ENCODE measurements around the gene SERPIND1.
A peak's percentile ranks its signal among the peaks of the same experiment; 100 is the strongest.

SERPIND1 gene

DNA sequence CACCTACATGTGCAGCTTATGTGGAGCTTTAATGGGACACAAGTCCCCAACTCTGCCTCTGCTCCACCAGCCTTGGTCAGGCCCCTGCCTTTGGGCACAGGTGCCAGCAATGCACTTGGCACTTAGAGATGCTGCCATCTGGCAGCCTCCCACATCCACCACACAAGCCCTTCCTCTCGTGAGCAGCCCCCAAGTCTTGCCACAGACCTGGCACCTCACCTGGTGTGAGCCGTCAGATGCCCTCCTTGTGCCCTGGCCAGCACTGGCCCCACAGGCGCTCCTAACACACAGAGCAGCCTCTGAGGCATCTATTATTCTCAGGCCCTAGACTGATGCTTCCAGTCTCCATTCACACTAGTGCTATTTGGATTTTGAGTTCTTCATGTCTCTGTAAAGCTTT, 24.5 kb upstream of the SERPIND1 start:
- Histone ChIP-seq H3K4me1 (ENCODE audit: low read depth, poor library complexity, severe bottlenecking) (peaks cover 77% of the 10 kb centered on the region), H3K4me2 (peak overlapping the region; percentile 70), H4K20me1 (ENCODE audit: insufficient read depth) (no peaks in the 10 kb centered on the region), H3K36me3 (ENCODE audit: insufficient read depth) (no peaks in the 10 kb centered on the region), H3K9ac (peak overlapping the region; percentile 23; the same call in 1 of the 2 replicates), H3K4me3 (IDR thresholded peaks at IDR 0.05; ENCODE audit: insufficient read depth, low read depth, low read length) (no peak overlapping the region), H3K79me2 (ENCODE audit: insufficient read depth, low read depth) (no peaks in the 10 kb centered on the region), H3K27me3 (ENCODE audit: insufficient read depth, low read depth) (no peaks in the 10 kb centered on the region), H3K27ac (peak overlapping the region; percentile 53), H2AFZ (ENCODE audit: low read depth) (no peak overlapping the region)
- TF ChIP-seq, protein P1, sequence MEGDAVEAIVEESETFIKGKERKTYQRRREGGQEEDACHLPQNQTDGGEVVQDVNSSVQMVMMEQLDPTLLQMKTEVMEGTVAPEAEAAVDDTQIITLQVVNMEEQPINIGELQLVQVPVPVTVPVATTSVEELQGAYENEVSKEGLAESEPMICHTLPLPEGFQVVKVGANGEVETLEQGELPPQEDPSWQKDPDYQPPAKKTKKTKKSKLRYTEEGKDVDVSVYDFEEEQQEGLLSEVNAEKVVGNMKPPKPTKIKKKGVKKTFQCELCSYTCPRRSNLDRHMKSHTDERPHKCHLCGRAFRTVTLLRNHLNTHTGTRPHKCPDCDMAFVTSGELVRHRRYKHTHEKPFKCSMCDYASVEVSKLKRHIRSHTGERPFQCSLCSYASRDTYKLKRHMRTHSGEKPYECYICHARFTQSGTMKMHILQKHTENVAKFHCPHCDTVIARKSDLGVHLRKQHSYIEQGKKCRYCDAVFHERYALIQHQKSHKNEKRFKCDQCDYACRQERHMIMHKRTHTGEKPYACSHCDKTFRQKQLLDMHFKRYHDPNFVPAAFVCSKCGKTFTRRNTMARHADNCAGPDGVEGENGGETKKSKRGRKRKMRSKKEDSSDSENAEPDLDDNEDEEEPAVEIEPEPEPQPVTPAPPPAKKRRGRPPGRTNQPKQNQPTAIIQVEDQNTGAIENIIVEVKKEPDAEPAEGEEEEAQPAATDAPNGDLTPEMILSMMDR (conservative IDR thresholded peaks at IDR 0.05; ENCODE audit: low read depth, low read length) = no peak

DNA sequence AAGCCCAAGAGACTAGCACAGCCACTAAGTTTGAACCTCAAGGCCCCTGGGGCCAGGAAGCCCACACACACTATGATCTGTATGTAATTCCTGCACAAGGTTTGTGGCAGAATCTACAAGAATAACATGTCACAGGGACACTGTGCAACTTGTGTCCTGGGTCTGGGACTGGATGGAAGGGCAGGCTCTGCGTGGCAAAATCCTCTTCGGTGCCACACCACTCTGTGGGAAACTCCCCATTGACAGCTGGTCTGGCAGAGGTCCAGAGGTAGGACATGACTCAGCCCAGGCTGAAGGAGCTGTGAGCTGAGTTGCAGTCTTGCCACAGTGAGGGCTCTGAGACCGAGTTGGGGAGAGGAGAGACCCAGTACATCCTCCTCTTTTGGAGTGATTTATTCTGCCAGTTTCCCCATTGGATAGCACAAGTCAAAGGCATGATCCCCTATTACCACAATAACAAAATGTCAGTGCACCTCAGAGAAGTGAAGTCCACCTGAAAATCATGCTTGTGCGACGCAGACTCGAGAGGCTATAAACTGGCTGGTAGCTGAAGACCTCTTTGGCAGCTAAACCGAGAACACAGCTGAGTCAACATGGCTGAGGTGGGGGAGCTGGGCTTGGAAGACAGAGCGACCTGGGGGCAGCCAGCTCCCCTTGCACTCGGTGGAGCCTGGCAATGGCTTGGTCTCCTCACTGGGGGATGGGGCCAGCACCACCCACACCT, 23.3 kb upstream of the SERPIND1 start:
- Histone ChIP-seq H3K27ac (peak overlapping the region; percentile 22; the same call in 1 of the 2 replicates), H3K4me3 (IDR thresholded peaks at IDR 0.05; ENCODE audit: insufficient read depth, low read depth, low read length) (no peak overlapping the region), H4K20me1 (ENCODE audit: insufficient read depth) (no peaks in the 10 kb centered on the region), H3K36me3 (ENCODE audit: insufficient read depth) (no peaks in the 10 kb centered on the region), H3K4me1 (ENCODE audit: low read depth, poor library complexity, severe bottlenecking) (peaks cover 68% of the 10 kb centered on the region), H3K9ac (no peak overlapping the region), H3K4me2 (peak overlapping the region; percentile 70), H2AFZ (ENCODE audit: low read depth) (no peak overlapping the region), H3K79me2 (ENCODE audit: insufficient read depth, low read depth) (no peaks in the 10 kb centered on the region), H3K27me3 (ENCODE audit: insufficient read depth, low read depth) (no peaks in the 10 kb centered on the region)
- TF ChIP-seq, protein P1 (conservative IDR thresholded peaks at IDR 0.05; ENCODE audit: low read depth, low read length) = no peak

- Histone ChIP-seq H2AFZ (ENCODE audit: low read depth) (no peak overlapping the region), H3K4me1 (ENCODE audit: low read depth, poor library complexity, severe bottlenecking) (peaks cover 66% of the 10 kb centered on the region), H3K4me3 (IDR thresholded peaks at IDR 0.05; ENCODE audit: insufficient read depth, low read depth, low read length) (no peak overlapping the region), H3K9ac (no peak overlapping the region), H3K27ac (no peak overlapping the region), H3K27me3 (ENCODE audit: insufficient read depth, low read depth) (no peaks in the 10 kb centered on the region), H3K79me2 (ENCODE audit: insufficient read depth, low read depth) (no peaks in the 10 kb centered on the region), H4K20me1 (ENCODE audit: insufficient read depth) (no peaks in the 10 kb centered on the region), H3K36me3 (ENCODE audit: insufficient read depth) (no peaks in the 10 kb centered on the region), H3K4me2 (peak overlapping the region; percentile 70)
- TF ChIP-seq, protein P1 (conservative IDR thresholded peaks at IDR 0.05; ENCODE audit: low read depth, low read length) = no peak
These were observed 22.6 kb upstream of the SERPIND1 start for GRCh38 chr22:20751185-20751851.

- TF ChIP-seq, protein P1 (conservative IDR thresholded peaks at IDR 0.05; ENCODE audit: low read depth, low read length) = no peak
- Histone ChIP-seq H3K27ac (no peak overlapping the region), H3K4me2 (peak overlapping the region; percentile 19; the same call in 1 of the 2 replicates), H3K79me2 (ENCODE audit: insufficient read depth, low read depth) (no peaks in the 10 kb centered on the region), H3K36me3 (ENCODE audit: insufficient read depth) (no peaks in the 10 kb centered on the region), H3K4me3 (IDR thresholded peaks at IDR 0.05; ENCODE audit: insufficient read depth, low read depth, low read length) (no peak overlapping the region), H3K4me1 (ENCODE audit: low read depth, poor library complexity, severe bottlenecking) (peaks cover 58% of the 10 kb centered on the region), H4K20me1 (ENCODE audit: insufficient read depth) (no peaks in the 10 kb centered on the region), H3K9ac (no peak overlapping the region), H3K27me3 (ENCODE audit: insufficient read depth, low read depth) (no peaks in the 10 kb centered on the region), H2AFZ (ENCODE audit: low read depth) (no peak overlapping the region)
These were observed 21.7 kb upstream of the SERPIND1 start for GRCh38 chr22:20752104-20752741.
